GM12878 (cell line): Measurements from ENCODE around the gene LCLAT1. TPM values are rescaled to one million over a fixed set of nuclear protein-coding genes. Genes with fewer than 3 reads are reported as not detected.

Experiments
- ATAC-seq: fragments of 200-7000 bp; cut with Tn5 transposase; 3 replicates; pipeline ENCODE4 v1.9.1; 2020; ENCODE audit warnings: mild to moderate bottlenecking, moderate library complexity
- BruUV-seq: library from RNA; stranded (reverse); fragments of 400-500 nt; replicated peaks from 2 replicates; lab custom pipeline; 2021; lab: Mats Ljungman, UMichigan
- CTCF ChIA-PET: fragments of 300-600 bp; sonication (Branson Sonifier 250); formaldehyde crosslinking; extraction: SDS; loops from one replicate; lab custom pipeline; 2021; ENCODE audit warnings: inconsistent platforms; lab: Yijun Ruan, JAX
- POLR2A ChIA-PET: fragments of 350-600 bp; formaldehyde crosslinking; extraction: SDS; loops from one replicate; lab custom pipeline; 2021; ENCODE audit warnings: inconsistent platforms; lab: Charles Lee
- RAD21 ChIA-PET: fragments of 300-600 bp; sonication (Branson Sonifier 250); formaldehyde crosslinking; loops from one replicate; lab custom pipeline; 2023; ENCODE audit warnings: antibody characterized with exemption; ENCODE audit not compliant: unreplicated experiment; lab: Charles Lee
- SMC1A ChIA-PET: fragments of 300-600 bp; sonication (Branson Sonifier 250); formaldehyde crosslinking; loops from one replicate; lab custom pipeline; 2023; ENCODE audit not compliant: unreplicated experiment, uncharacterized antibody; lab: Charles Lee
- DNase-seq: peaks from one replicate; pipeline ENCODE4 v3.0.0-alpha.2; 2011; ENCODE audit warnings: low read depth, low spot score
- FAIRE-seq: peaks from 3 replicates; lab custom pipeline; 2011; peaks lifted over from hg19 to GRCh38; lab: Jason Lieb, UNC
- H2AFZ ChIP-seq: 2 replicates; pipeline ENCODE4 v1.6.0; 2011; ENCODE audit warnings: low read depth, low read length, control low read depth; ENCODE audit not compliant: control insufficient read depth
- H3K27ac ChIP-seq: 2 replicates; pipeline ENCODE4 v1.5.1; 2011; ENCODE audit warnings: control low read depth; ENCODE audit not compliant: control insufficient read depth, insufficient read depth
- H3K27me3 ChIP-seq, 2 experiments: replicated peaks in 1 of 2; 2 replicates each; pipeline versions ENCODE4 v1.6.0 to v1.6.1; 2011; ENCODE audit warnings: low read length in 1 of 2; ENCODE audit not compliant: control insufficient read depth in 2 of 2, insufficient read depth in 2 of 2
- H3K36me3 ChIP-seq, 2 experiments: 2 replicates each; pipeline ENCODE4 v1.5.1; 2011; ENCODE audit warnings: low read length in 1 of 2; ENCODE audit not compliant: control insufficient read depth in 2 of 2, insufficient read depth in 2 of 2
- H3K4me1 ChIP-seq: 2 replicates; pipeline ENCODE4 v1.6.1; 2011; ENCODE audit warnings: mild to moderate bottlenecking, low read length, moderate library complexity, mixed read lengths; ENCODE audit not compliant: control insufficient read depth, insufficient read depth
- H3K4me2 ChIP-seq: 2 replicates; pipeline ENCODE4 v1.6.0; 2011; ENCODE audit warnings: control low read depth; ENCODE audit not compliant: control insufficient read depth, insufficient read depth
- H3K4me3 ChIP-seq: fragments of 200-600 bp; sonication (generic); 2 replicates; pipeline ENCODE4 v1.5.1; 2016
- H3K79me2 ChIP-seq: 2 replicates; pipeline ENCODE4 v1.6.0; 2011; ENCODE audit warnings: low read length; ENCODE audit not compliant: control insufficient read depth, insufficient read depth
- H3K9ac ChIP-seq: 2 replicates; pipeline ENCODE4 v1.8.0; 2011; ENCODE audit warnings: low read length, control low read depth, mixed read lengths; ENCODE audit not compliant: control insufficient read depth, insufficient read depth
- H3K9me3 ChIP-seq: replicated peaks from 3 replicates; pipeline ENCODE4 v1.5.1; 2011; ENCODE audit warnings: mild to moderate bottlenecking, low read length; ENCODE audit not compliant: control insufficient read depth, insufficient read depth
- H4K20me1 ChIP-seq: 2 replicates; pipeline ENCODE4 v1.6.0; 2011; ENCODE audit not compliant: control insufficient read depth, insufficient read depth
- BCLAF1 ChIP-seq: fragments of 450-650 bp; IDR thresholded peaks from 2 replicates; pipeline ENCODE4 v1.6.1; 2017; ENCODE audit warnings: antibody characterized with exemption, mild to moderate bottlenecking, moderate library complexity
- FOXK2 ChIP-seq: fragments of 450-650 bp; IDR thresholded peaks from 2 replicates; pipeline ENCODE4 v1.6.1; 2017; ENCODE audit warnings: mild to moderate bottlenecking, moderate library complexity
- HSF1 ChIP-seq: fragments of 150-350 bp; IDR thresholded peaks from 2 replicates; pipeline ENCODE4 v1.6.1; 2014; ENCODE audit warnings: mild to moderate bottlenecking, low read depth, low read length
- IKZF1 ChIP-seq: fragments of 450-650 bp; conservative IDR thresholded peaks from 2 replicates; pipeline ENCODE4 v1.6.1; 2017; ENCODE audit warnings: antibody characterized with exemption, mild to moderate bottlenecking
- NBN ChIP-seq: fragments of 450-650 bp; IDR thresholded peaks from 2 replicates; pipeline ENCODE4 v1.6.1; 2016
- NFIC ChIP-seq: IDR thresholded peaks from 2 replicates; pipeline ENCODE4 v1.6.1; 2012; ENCODE audit warnings: low read depth, mild to moderate bottlenecking, inconsistent platforms, low read length, moderate library complexity
- RB1 ChIP-seq: fragments of 450-650 bp; formaldehyde crosslinking; IDR thresholded peaks from 2 replicates; pipeline ENCODE4 v1.6.1; 2017; ENCODE audit warnings: mild to moderate bottlenecking, borderline replicate concordance
- SPI1 ChIP-seq: IDR thresholded peaks from 2 replicates; pipeline ENCODE4 v1.6.1; 2011; ENCODE audit warnings: low read depth, mild to moderate bottlenecking, low read length, moderate library complexity, borderline replicate concordance; ENCODE audit not compliant: insufficient read depth
- SRF ChIP-seq, 2 experiments: IDR thresholded peaks; 2 replicates each; pipeline ENCODE4 v1.6.1; 2011; ENCODE audit warnings: low read depth in 2 of 2, low read length in 2 of 2, mild to moderate bottlenecking in 1 of 2, moderate library complexity in 1 of 2
- TCF12 ChIP-seq: IDR thresholded peaks from 2 replicates; pipeline ENCODE4 v1.6.1; 2011; ENCODE audit warnings: low read depth, mild to moderate bottlenecking, low read length
- ZBED1 ChIP-seq: IDR thresholded peaks from 2 replicates; pipeline ENCODE4 v1.6.1; 2016; ENCODE audit warnings: borderline replicate concordance
- WGBS: methylation state at CpG from one replicate; pipeline ENCODE4 v1.1.6; 2016; ENCODE audit warnings: low lambda C conversion rate; ENCODE audit not compliant: insufficient replicate concordance, insufficient coverage; ENCODE audit errors: missing lambda C conversion rate; 5-methylcytosine and 5-hydroxymethylcytosine counted together
- in situ Hi-C: fragments of 300-500 bp; cut with MboI; formaldehyde crosslinking; loops from 9 replicates; pipeline ENCODE4 v1.14.3; 2018; ENCODE audit warnings: mixed read lengths
- intact Hi-C: fragments of 100-400 bp; cut with micrococcal nuclease; formaldehyde crosslinking; loops from one replicate; pipeline ENCODE4 v1.14.2; 2022; ENCODE audit not compliant: unreplicated experiment
- polyA plus RNA-seq, 11 experiments: library from polyadenylated mRNA; depleted of rRNA in 4 of 11; unstranded in 6 of 11; stranded (reverse) in 5 of 11; fragments of >200 nt; fragmentation: Nextera tagmentation in 4 of 11; fragmentation: Illumina TruSeq in 1 of 11; extraction: Ambion mirVana in 4 of 11; extraction: Trizol in 1 of 11; gene quantifications; 1 replicate in 1 of 11; 2 replicates in 10 of 11; pipeline versions ENCODE4 v1.2.1 to v1.2.3, GENCODE V29; 2011 to 2016; ENCODE audit warnings: inconsistent platforms in 2 of 11, missing spikeins in 2 of 11, low read depth in 1 of 11
- total RNA-seq, 4 experiments: library from RNA; depleted of rRNA in 3 of 4; stranded (reverse); fragments of >200 nt in 3 of 4; fragmentation: Illumina TruSeq in 1 of 4; extraction: Trizol in 1 of 4; gene quantifications; 2 replicates each; pipeline versions ENCODE4 v1.2.1 to v1.2.3, GENCODE V29; 2013 to 2021

The LCLAT1 gene
- total and polyA plus RNA-seq, 10 of the 15 experiments (the other 5 are each of a cell fraction or from before 2014, with no cell fraction given): 8.1 to 33.0 (median 15.9) TPM

- ChIA-PET CTCF (interaction anchor here (1.6 kb wide), 1 partner anchor 291 kb away, joined by 8 read pairs; no protein-coding TSS in a partner anchor), RAD21 (interaction anchor here (1.7 kb wide), 1 partner anchor 118 kb away, joined by 3 read pairs; no protein-coding TSS in a partner anchor), POLR2A (interaction anchor here (0.7 to 1.3 kb wide), 2 partner anchors 9 to 16 kb away, joined by 3 to 4 read pairs; no protein-coding TSS in a partner anchor), SMC1A (interaction anchor here (1.5 to 1.6 kb wide), 2 partner anchors 8 to 10 kb away, joined by 5 to 6 read pairs; partner anchors contain the start of gene LCLAT1)
- WGBS: 91% methylated on average over 2 of the region's 2 CpGs
- H3K4me2 ChIP-seq: no peak overlapping the region
- intact Hi-C loops: no loop called here
- no peaks in the 10 kb centered on the region for H4K20me1 ChIP-seq
- peak; percentile 75 for ATAC-seq
- H3K9me3 ChIP-seq: no peaks in the 10 kb centered on the region
- in situ Hi-C loops: no loop called here
- H3K4me3 ChIP-seq: no peak overlapping the region
- no peak for DNase-seq
- FAIRE-seq: no peak
- no peak overlapping the region for H3K27ac ChIP-seq
- H3K79me2 ChIP-seq: peaks cover 8% of the 10 kb centered on the region
- no peak overlapping the region for H3K9ac ChIP-seq
- H3K27me3 ChIP-seq: no peaks in the 10 kb centered on the region
- TF ChIP-seq RB1: no peak
- peak; percentile 69; the same call in 1 of the 2 replicates for TF ChIP-seq SPI1
- no peaks in the 10 kb centered on the region; a peak in 2 of 4 replicates for H3K36me3 ChIP-seq
- H3K4me1 ChIP-seq: peaks cover 3% of the 10 kb centered on the region; the same call in 1 of the 2 replicates
- no peak overlapping the region for H2AFZ ChIP-seq
- BruUV-seq: no TSS peak
These were observed 9.1 kb downstream of the LCLAT1 start for GRCh38 chr2:30456106-30456505.

- Histone ChIP-seq H3K4me1 (peaks cover 3% of the 10 kb centered on the region; the same call in 1 of the 2 replicates), H3K36me3 (no peaks in the 10 kb centered on the region; a peak in 2 of 4 replicates), H2AFZ (no peak overlapping the region), H3K4me2 (no peak overlapping the region), H3K9ac (no peak overlapping the region), H4K20me1 (no peaks in the 10 kb centered on the region), H3K79me2 (peaks cover 8% of the 10 kb centered on the region), H3K27me3 (no peaks in the 10 kb centered on the region), H3K4me3 (no peak overlapping the region), H3K9me3 (no peaks in the 10 kb centered on the region; the same call in 2 of the 3 replicates), H3K27ac (no peak overlapping the region)
- 93% methylated on average over 2 of the region's 2 CpGs for WGBS
- ChIA-PET SMC1A (interaction anchor here (0.8 to 1.6 kb wide), 4 partner anchors 9 to 248 kb away, joined by 3 to 6 read pairs (median 4); partner anchors contain the start of gene LCLAT1), POLR2A (interaction anchor here (0.7 to 1.3 kb wide), 4 partner anchors 9 to 26 kb away, joined by 3 to 4 read pairs (median 4); no protein-coding TSS in a partner anchor), RAD21 (interaction anchor here (1.7 kb wide), 1 partner anchor 119 kb away, joined by 3 read pairs; no protein-coding TSS in a partner anchor), CTCF (interaction anchor here (0.8 to 3.8 kb wide), 3 partner anchors 9 to 292 kb away, joined by 3 to 14 read pairs (median 8); no protein-coding TSS in a partner anchor)
- intact Hi-C loops (no loop called here), in situ Hi-C loops (no loop called here)
- no peak for FAIRE-seq
- no TSS peak for BruUV-seq
- no peak for DNase-seq
- no peak for ATAC-seq
- TF ChIP-seq ZBED1 (no peak), FOXK2 (no peak), RB1 (no peak), NBN (no peak), BCLAF1 (no peak), SPI1 (no peak), TCF12 (no peak), HSF1 (no peak), IKZF1 (no peak), NFIC (no peak), SRF (IDR thresholded peaks at IDR 0.05; ENCODE audit: low read depth in 2 of 2, low read length in 2 of 2) (no peak)
These were observed 9.5 kb downstream of the LCLAT1 start for GRCh38 chr2:30456579-30456978.
